Epithelial cell of proximal tubule (primary cell): ENCODE data around the gene WDR18. TPM values are rescaled to one million over a fixed set of nuclear protein-coding genes. Genes with fewer than 3 reads are reported as not detected.

ENCODE experiments used
- DNase-seq: peaks from one replicate; pipeline ENCODE4 v3.0.0-alpha.2; 2011; ENCODE audit warnings: low read depth
- H3K4me3 ChIP-seq: 2 replicates; pipeline ENCODE4 v1.5.1; 2011; ENCODE audit warnings: low read depth, mild to moderate bottlenecking, low read length
- total RNA-seq: library from RNA; depleted of rRNA; stranded (reverse); fragments of >200 nt; gene quantifications from 2 replicates; pipeline ENCODE4 v1.2.3, GENCODE V29; 2015
- TF ChIP-seq, protein P1 (sequence below): conservative IDR thresholded peaks from 2 replicates; pipeline ENCODE4 v1.5.1; 2012; ENCODE audit warnings: low read depth, mild to moderate bottlenecking, low read length

The WDR18 gene
- total RNA-seq, 1 donor from 2014 or later, result 71.0 TPM

GRCh38 chr19:961866-962620, 22.1 kb upstream of the WDR18 start:
- no peak for DNase-seq
- TF ChIP-seq, protein P1, sequence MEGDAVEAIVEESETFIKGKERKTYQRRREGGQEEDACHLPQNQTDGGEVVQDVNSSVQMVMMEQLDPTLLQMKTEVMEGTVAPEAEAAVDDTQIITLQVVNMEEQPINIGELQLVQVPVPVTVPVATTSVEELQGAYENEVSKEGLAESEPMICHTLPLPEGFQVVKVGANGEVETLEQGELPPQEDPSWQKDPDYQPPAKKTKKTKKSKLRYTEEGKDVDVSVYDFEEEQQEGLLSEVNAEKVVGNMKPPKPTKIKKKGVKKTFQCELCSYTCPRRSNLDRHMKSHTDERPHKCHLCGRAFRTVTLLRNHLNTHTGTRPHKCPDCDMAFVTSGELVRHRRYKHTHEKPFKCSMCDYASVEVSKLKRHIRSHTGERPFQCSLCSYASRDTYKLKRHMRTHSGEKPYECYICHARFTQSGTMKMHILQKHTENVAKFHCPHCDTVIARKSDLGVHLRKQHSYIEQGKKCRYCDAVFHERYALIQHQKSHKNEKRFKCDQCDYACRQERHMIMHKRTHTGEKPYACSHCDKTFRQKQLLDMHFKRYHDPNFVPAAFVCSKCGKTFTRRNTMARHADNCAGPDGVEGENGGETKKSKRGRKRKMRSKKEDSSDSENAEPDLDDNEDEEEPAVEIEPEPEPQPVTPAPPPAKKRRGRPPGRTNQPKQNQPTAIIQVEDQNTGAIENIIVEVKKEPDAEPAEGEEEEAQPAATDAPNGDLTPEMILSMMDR, result no peak
- H3K4me3 ChIP-seq, result no peak overlapping the region

DNA sequence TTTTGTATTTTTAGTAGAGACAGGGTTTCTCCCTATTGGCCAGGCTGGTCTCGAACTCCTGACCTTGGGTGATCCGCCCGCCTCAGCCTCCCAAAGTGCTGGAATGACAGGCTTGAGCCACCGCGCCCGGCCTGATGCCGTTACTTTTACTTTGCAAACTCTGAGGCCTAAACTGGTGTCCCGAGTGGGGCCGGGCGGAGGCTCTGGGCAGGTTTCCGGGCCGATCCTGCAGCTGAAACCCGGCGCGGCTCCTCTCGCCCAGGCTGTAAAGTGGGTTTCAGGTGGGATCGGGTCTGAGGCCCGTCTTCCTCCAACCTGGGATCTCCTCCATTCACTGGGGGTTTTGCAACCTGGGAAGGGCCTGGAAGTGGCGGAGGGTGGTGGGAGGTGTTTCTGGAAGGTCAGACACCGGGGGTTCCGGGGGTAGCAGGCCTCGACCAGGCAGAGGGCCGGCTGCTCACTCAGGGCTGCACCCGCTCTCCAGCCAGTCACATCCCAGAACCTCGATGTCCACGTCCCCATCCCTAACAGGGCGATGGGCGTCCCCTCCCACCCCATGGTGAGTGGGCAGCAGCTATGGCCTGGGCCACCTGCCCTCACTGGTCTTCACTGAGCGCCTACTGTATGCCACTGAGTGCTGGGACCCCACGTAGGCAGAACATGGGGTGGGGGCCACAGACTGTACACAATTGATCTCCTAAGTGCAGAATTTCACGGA, 21.3 kb upstream of the WDR18 start:
- TF ChIP-seq, protein P1, result no peak
- no peak overlapping the region for H3K4me3 ChIP-seq
- no peak for DNase-seq

DNA sequence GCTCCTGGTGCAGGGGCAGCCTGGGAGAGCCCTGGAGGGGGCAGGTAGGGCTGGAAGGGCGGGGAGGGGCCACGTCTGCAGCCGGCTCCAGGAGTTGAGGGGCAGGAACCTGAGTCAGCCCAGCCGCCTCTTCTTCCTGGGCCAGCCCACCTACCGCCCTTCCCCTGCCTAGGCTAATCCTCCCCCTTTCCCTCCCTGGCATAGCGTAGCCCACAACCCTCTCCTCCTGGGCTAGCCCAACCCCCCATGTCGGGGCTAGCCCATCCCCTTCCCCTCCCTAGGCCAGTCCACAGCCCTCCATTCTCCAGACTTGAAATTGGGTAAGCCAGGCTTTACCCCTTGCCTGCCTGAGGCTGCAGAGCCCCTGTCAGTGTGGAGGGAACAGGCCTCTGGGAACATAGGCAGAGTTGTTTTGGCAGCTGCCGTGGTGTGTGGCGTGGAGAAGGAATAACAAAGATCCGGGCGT, 20.6 kb upstream of the WDR18 start:
- no peak for DNase-seq
- TF ChIP-seq, protein P1, result no peak
- H3K4me3 ChIP-seq, result no peak overlapping the region

GRCh38 chr19:964116-964520, 20.0 kb upstream of the WDR18 start:
- DNase-seq, result no peak
- TF ChIP-seq, protein P1, result no peak
- no peak overlapping the region for H3K4me3 ChIP-seq

DNA sequence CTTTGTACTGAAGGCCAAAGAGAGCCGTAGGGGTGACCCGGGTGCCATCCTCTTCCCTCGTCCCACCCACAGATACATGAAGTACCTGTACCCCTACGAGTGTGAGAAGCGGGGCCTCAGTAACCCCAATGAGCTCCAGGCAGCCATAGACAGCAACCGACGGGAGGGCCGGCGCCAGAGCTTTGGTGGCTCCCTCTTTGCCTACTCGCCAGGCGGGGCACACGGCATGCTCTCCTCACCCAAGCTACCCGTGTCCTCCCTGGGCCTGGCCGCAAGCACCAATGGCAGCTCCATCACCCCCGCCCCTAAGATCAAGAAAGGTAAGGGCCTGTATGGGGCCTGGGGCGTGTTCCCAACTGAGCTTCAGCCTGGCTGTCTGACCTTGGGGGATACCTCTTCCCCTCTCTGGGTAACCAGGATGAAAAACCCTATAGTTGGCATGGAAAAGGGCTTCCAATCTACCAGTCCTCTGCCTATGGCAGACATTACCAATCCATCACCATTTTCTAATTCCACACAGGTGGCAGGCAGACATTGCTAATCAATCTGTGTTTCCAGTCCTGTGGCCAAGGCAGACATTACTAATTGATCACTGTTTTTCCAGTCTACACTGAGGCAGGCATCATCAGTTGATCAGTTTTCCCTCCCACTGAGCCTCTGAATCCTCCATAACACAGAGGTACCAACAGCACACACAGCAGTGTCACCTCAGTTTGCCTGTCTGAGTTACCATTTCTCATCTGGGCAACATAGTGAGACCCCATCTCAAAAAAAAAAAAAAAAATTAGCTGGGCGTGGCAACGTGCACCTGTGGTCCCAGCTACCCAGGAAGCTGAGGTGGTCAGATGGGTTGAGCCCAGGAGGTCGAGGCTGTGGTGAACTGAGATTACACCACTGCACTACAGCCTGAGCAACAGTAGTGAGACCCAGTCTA, 19.1 kb upstream of the WDR18 start:
- no peak for DNase-seq
- H3K4me3 ChIP-seq, result no peak overlapping the region
- TF ChIP-seq, protein P1, result no peak

- TF ChIP-seq, protein P1, result no peak
- DNase-seq, result no peak
- no peak overlapping the region for H3K4me3 ChIP-seq
These were observed 17.6 kb upstream of the WDR18 start for GRCh38 chr19:966485-967088.
